ENCODE data around the gene MXRA7.

- no peak for TF ChIP-seq POLR2AphosphoS5 (IDR thresholded peaks at IDR 0.05; ENCODE audit: low read depth, low read length)
- TF ChIP-seq FOXP2 (optimal IDR thresholded peaks at IDR 0.05; ENCODE audit: borderline replicate concordance, extremely low read depth, extremely low read length, insufficient read depth): no peak
Measured at GRCh38 chr17:76753061-76753961, 42.5 kb upstream of the MXRA7 start.

Measured in PFSK-1 (cell line).